GM12878 (cell line): Measurements from ENCODE around the gene MB21D2. TPM values are rescaled to one million over a fixed set of nuclear protein-coding genes. Genes with fewer than 3 reads are reported as not detected.

Experiments
- ELK1 ChIP-seq: IDR thresholded peaks from 2 replicates; pipeline ENCODE4 v1.6.1; 2012; ENCODE audit warnings: low read depth, low read length, improper control_type of control experiment
- KAT2A ChIP-seq: conservative IDR thresholded peaks from 2 replicates; pipeline ENCODE4 v1.6.1; 2011; ENCODE audit warnings: low read depth, low read length; ENCODE audit not compliant: control insufficient read depth
- KDM1A ChIP-seq: fragments of 200-600 bp; sonication (generic); IDR thresholded peaks from 2 replicates; pipeline ENCODE4 v1.6.1; 2016; ENCODE audit warnings: borderline replicate concordance
- RCOR1 ChIP-seq: conservative IDR thresholded peaks from 2 replicates; pipeline ENCODE4 v1.6.1; 2012; ENCODE audit warnings: low read depth, low read length, improper control_type of control experiment
- STAT3 ChIP-seq: IDR thresholded peaks from 2 replicates; pipeline ENCODE4 v1.6.1; 2011; ENCODE audit warnings: low read depth, low read length, improper control_type of control experiment
- ZBTB33 ChIP-seq: fragments of 450-650 bp; IDR thresholded peaks from 2 replicates; pipeline ENCODE4 v1.6.1; 2017; ENCODE audit warnings: mild to moderate bottlenecking
- ZBTB40 ChIP-seq: fragments of 450-650 bp; IDR thresholded peaks from 2 replicates; pipeline ENCODE4 v1.6.1; 2016; ENCODE audit warnings: mild to moderate bottlenecking, moderate library complexity, borderline replicate concordance
- polyA plus RNA-seq, 11 experiments: library from polyadenylated mRNA; depleted of rRNA in 4 of 11; unstranded in 6 of 11; stranded (reverse) in 5 of 11; fragments of >200 nt; fragmentation: Nextera tagmentation in 4 of 11; fragmentation: Illumina TruSeq in 1 of 11; extraction: Ambion mirVana in 4 of 11; extraction: Trizol in 1 of 11; gene quantifications; 1 replicate in 1 of 11; 2 replicates in 10 of 11; pipeline versions ENCODE4 v1.2.1 to v1.2.3, GENCODE V29; 2011 to 2016; ENCODE audit warnings: inconsistent platforms in 2 of 11, missing spikeins in 2 of 11, low read depth in 1 of 11
- total RNA-seq, 4 experiments: library from RNA; depleted of rRNA in 3 of 4; stranded (reverse); fragments of >200 nt in 3 of 4; fragmentation: Illumina TruSeq in 1 of 4; extraction: Trizol in 1 of 4; gene quantifications; 2 replicates each; pipeline versions ENCODE4 v1.2.1 to v1.2.3, GENCODE V29; 2013 to 2021
- TF ChIP-seq, protein P1 (sequence below): fragments of 150-350 bp; IDR thresholded peaks from 2 replicates; pipeline ENCODE4 v1.6.1; 2016; ENCODE audit warnings: low read depth, low read length
- TF ChIP-seq, protein P2 (sequence below): fragments of 150-350 bp; IDR thresholded peaks from 2 replicates; pipeline ENCODE4 v1.6.1; 2014; ENCODE audit warnings: mild to moderate bottlenecking, low read depth, low read length
- TF ChIP-seq, protein P3 (sequence below): fragments of 450-650 bp; IDR thresholded peaks from 2 replicates; pipeline ENCODE4 v1.6.1; 2017; ENCODE audit warnings: borderline replicate concordance
- TF ChIP-seq, protein P4 (sequence below): IDR thresholded peaks from 2 replicates; pipeline ENCODE4 v1.6.1; 2012; ENCODE audit warnings: mild to moderate bottlenecking, low read depth, low read length

Gene MB21D2
- total and polyA plus RNA-seq, 10 of the 15 experiments (the other 5 are each of a cell fraction or from before 2014, with no cell fraction given) = 7.9 to 21.2 (median 15.3) TPM

GRCh38 chr3:192850451-192850981, 67.1 kb downstream of the MB21D2 start (continued):
- TF ChIP-seq, protein P1, sequence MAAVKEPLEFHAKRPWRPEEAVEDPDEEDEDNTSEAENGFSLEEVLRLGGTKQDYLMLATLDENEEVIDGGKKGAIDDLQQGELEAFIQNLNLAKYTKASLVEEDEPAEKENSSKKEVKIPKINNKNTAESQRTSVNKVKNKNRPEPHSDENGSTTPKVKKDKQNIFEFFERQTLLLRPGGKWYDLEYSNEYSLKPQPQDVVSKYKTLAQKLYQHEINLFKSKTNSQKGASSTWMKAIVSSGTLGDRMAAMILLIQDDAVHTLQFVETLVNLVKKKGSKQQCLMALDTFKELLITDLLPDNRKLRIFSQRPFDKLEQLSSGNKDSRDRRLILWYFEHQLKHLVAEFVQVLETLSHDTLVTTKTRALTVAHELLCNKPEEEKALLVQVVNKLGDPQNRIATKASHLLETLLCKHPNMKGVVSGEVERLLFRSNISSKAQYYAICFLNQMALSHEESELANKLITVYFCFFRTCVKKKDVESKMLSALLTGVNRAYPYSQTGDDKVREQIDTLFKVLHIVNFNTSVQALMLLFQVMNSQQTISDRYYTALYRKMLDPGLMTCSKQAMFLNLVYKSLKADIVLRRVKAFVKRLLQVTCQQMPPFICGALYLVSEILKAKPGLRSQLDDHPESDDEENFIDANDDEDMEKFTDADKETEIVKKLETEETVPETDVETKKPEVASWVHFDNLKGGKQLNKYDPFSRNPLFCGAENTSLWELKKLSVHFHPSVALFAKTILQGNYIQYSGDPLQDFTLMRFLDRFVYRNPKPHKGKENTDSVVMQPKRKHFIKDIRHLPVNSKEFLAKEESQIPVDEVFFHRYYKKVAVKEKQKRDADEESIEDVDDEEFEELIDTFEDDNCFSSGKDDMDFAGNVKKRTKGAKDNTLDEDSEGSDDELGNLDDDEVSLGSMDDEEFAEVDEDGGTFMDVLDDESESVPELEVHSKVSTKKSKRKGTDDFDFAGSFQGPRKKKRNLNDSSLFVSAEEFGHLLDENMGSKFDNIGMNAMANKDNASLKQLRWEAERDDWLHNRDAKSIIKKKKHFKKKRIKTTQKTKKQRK = no peak
- TF ChIP-seq, protein P2, sequence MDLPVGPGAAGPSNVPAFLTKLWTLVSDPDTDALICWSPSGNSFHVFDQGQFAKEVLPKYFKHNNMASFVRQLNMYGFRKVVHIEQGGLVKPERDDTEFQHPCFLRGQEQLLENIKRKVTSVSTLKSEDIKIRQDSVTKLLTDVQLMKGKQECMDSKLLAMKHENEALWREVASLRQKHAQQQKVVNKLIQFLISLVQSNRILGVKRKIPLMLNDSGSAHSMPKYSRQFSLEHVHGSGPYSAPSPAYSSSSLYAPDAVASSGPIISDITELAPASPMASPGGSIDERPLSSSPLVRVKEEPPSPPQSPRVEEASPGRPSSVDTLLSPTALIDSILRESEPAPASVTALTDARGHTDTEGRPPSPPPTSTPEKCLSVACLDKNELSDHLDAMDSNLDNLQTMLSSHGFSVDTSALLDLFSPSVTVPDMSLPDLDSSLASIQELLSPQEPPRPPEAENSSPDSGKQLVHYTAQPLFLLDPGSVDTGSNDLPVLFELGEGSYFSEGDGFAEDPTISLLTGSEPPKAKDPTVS = no peak
- no peak for TF ChIP-seq ZBTB33
- TF ChIP-seq, protein P3, sequence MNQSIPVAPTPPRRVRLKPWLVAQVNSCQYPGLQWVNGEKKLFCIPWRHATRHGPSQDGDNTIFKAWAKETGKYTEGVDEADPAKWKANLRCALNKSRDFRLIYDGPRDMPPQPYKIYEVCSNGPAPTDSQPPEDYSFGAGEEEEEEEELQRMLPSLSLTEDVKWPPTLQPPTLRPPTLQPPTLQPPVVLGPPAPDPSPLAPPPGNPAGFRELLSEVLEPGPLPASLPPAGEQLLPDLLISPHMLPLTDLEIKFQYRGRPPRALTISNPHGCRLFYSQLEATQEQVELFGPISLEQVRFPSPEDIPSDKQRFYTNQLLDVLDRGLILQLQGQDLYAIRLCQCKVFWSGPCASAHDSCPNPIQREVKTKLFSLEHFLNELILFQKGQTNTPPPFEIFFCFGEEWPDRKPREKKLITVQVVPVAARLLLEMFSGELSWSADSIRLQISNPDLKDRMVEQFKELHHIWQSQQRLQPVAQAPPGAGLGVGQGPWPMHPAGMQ = no peak
- TF ChIP-seq ELK1 = no peak
- TF ChIP-seq ZBTB40 = no peak
- TF ChIP-seq RCOR1 = no peak
- no peak for TF ChIP-seq KDM1A
- TF ChIP-seq STAT3 = no peak
- TF ChIP-seq, protein P4, sequence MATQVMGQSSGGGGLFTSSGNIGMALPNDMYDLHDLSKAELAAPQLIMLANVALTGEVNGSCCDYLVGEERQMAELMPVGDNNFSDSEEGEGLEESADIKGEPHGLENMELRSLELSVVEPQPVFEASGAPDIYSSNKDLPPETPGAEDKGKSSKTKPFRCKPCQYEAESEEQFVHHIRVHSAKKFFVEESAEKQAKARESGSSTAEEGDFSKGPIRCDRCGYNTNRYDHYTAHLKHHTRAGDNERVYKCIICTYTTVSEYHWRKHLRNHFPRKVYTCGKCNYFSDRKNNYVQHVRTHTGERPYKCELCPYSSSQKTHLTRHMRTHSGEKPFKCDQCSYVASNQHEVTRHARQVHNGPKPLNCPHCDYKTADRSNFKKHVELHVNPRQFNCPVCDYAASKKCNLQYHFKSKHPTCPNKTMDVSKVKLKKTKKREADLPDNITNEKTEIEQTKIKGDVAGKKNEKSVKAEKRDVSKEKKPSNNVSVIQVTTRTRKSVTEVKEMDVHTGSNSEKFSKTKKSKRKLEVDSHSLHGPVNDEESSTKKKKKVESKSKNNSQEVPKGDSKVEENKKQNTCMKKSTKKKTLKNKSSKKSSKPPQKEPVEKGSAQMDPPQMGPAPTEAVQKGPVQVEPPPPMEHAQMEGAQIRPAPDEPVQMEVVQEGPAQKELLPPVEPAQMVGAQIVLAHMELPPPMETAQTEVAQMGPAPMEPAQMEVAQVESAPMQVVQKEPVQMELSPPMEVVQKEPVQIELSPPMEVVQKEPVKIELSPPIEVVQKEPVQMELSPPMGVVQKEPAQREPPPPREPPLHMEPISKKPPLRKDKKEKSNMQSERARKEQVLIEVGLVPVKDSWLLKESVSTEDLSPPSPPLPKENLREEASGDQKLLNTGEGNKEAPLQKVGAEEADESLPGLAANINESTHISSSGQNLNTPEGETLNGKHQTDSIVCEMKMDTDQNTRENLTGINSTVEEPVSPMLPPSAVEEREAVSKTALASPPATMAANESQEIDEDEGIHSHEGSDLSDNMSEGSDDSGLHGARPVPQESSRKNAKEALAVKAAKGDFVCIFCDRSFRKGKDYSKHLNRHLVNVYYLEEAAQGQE = no peak
- TF ChIP-seq KAT2A = no peak
